NCI-H526 treated with DMSO at 0.1 percent for 48 hours (cell line): Measurements from ENCODE around the gene CEP128.
A peak's percentile ranks its signal among the peaks of the same experiment; 100 is the strongest.
"Not testable (repeated sequence)": the region's sequence is repeated elsewhere in the genome, so short reads cannot be mapped to it uniquely, and the experiment has no call there.

Experiments
- DNase-seq: peaks from one replicate; lab custom pipeline; 2025; lab: John Stamatoyannopoulos, UW

CEP128 gene

DNA sequence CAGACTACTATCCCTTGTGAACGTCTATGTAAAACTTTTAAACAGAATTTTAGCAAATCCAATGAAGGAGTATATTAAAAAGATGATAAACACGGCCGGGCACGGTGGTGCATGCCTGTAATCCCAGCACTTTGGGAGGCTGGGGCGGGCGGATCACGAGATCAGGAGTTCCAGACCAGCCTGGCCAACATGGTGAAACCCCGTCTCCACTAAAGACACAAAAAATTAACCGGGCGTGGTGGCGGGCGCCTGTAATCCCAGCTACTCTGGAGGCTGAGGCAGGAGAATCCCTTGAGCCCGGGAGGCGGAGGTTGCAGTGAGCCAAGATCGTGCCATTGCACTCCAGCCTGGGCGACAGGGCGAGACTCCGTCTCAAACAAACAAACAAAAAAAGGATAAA lies 11.7 kb upstream of the CEP128 start:
- not testable (repeated sequence) for DNase-seq

DNA sequence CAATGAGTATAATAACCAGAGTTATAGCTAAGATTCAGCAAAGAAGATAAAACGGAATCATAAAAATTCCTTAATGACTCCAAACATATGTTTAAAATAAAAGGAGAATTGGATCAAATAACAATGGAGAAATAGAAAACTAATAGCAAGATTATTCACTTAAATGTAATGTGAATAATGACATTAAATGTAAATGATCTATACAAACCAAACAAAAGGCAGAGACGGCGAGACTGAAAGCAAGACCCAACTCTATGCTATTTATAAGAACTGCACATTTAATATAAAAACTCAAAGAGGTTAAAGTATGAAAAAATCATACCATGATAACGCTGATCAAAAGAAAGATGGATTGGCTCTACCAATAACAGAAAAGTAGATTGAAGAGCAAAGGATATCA lies 10.0 kb upstream of the CEP128 start:
- DNase-seq, result no peak

DNA sequence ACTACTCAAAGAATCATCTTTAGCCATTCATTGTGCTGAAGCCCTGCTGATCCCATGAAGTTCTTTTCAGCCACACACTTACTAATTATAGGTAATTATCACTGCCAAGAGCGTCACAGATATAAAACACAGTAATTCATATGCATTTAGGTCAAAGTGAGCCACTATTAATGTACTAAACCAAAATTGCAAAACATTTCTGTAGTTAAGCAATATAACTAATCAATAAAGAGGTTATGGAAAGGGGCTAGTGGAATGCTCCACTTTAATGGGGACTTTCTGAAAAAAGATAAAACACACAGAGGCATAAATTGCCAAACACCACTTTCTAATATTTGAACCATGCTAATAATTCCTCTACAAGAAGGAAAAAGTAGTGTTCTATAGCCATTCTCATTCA lies 6.8 kb upstream of the CEP128 start:
- no peak for DNase-seq

DNA sequence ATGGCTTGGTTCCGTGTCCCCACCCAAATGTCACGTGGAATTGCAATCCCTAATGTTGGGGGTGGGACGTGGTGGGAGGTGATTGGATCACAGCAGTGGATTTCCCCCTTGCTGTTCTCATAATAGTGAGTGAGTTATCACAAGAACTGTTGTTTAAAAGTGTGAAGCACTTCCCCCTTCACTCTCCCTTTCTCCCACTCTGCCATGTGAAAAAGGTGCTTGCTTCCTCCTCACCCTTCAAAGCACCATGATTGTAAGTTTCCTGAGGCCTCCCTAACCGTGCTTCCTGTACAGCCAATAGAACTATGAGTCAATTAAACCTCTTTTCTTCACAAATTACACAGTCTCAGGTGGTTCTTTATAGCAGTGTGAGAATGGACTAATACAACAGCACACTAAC lies 5.3 kb upstream of the CEP128 start:
- DNase-seq, result no peak

DNA sequence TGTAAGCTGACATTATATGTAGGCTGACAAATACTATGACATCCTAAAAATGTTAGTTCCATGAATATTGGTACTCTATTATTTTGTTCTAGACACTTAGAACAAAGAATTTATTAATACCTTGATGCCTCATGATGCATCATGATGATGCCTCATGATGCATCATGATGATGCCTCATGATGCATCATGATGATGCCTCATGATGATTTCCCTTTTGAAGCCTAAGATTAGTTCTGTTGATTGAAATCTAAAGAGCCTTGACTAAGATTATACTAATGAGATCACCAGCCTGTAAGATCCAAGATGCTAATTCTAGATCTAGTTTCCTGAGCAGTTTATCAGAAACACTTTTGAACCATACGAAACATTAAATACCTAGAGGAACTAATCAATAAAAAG lies 4.6 kb upstream of the CEP128 start:
- DNase-seq, result no peak

DNA sequence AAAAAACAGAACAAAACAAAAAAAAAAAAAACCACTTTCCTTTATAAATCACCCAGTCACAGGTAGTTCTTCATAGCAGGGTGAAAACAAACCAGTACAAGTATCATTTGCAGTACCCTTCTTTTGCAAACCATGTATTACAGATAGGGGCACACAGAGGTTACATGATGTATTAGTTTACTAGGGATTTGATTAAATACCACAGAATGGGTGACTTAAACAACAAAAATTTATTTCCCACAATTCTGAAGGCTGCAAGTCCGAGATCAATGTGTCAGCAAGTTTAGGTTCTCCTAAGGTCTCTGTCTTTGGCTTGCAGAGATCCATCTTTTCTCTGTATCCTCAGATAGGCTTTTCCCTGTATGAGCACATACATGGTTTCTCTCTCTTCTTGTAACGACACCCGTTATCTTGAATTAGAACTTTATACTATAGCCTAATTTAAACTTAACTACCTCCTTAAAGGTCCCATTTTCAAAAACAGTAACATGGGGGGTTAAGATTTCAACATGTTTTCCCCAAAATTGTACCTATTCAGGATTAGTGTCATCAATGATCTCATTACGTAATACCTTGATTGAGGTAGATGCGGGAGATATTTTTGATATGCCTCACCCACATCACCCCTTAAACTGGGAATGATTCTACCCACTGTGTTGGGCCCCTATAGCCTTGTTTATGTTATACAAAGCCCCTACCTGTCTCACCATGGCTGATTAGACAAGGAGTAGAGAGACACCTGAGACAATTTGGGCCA lies 3.5 kb upstream of the CEP128 start:
- DNase-seq, result no peak

DNA sequence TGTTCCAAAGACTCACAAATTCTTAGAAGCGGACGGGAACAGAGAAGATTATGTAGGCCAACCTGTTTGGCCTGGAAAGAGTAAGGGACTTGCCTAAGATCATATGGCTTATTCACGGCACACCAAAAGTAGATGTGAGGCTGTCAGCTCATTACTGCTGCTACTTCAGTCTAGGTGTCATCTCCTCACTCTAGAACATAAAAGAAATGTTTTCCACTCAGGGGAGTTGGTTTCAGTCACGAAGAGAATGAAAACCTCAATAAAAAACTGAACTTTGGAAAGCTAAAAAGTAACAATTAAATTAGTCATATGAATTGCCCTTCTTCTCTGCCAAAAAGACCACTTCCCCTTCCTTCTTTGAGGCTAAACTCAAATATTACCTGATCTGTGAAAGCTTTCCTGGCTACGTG lies 658 bp upstream of the CEP128 start:
- DNase-seq, result peak; percentile 4

DNA sequence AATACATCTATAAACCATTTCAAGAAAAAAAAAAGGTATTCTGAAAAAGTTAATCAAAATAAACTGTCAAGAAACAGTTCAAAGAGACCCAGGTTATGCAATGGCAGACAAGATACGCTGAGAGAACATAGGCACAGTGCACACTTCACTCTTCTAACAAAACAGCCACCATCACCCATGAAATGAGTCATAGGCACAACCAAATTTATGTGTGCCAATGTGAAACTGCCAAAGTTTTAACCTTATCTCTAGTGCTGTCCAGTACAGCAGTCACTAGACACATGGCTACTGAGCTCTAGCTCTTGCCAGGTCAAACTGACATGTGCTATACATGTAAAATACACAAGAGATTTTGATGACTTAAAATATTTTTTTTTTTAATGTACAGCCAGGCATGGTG lies 1.4 kb downstream of the CEP128 start:
- no peak for DNase-seq

DNA sequence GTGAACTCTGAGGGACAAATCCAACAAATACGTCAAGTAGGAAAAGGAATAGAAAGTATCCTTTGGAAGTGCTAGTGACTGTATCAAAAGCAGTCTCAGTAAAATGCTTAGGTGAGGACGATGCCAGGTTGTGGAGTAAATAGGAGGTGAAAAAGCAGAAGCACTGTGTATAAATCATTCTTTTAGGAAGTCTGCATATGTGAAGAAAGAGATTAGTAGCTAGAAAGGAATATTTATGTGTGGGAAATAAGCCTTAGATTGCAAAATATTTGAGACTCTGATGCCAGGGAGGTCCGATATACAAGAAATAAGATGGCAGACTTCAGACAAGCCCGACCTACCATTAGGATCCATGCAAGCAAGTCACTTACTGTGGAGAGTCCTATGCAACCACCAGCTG lies 7.9 kb downstream of the CEP128 start:
- DNase-seq, result no peak

DNA sequence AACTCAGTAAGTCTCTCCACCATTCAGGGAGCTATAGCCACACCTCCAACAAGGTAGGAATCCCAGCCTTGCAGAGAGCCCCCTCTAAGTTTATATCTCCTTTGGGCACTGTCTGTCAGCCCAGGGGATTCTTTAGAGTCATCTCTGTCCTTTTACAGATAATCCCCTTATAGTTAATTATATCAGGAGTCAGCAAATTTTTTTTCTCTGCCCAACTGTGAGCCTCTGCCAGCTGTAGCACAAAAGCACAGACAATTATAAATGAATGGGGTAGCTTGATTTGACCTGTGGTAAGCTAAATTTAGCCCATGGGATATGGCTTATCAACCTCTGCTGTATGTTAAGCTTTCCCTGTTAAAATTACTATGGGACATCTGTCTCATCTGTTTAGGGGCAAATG lies 8.3 kb downstream of the CEP128 start:
- DNase-seq, result no peak

DNA sequence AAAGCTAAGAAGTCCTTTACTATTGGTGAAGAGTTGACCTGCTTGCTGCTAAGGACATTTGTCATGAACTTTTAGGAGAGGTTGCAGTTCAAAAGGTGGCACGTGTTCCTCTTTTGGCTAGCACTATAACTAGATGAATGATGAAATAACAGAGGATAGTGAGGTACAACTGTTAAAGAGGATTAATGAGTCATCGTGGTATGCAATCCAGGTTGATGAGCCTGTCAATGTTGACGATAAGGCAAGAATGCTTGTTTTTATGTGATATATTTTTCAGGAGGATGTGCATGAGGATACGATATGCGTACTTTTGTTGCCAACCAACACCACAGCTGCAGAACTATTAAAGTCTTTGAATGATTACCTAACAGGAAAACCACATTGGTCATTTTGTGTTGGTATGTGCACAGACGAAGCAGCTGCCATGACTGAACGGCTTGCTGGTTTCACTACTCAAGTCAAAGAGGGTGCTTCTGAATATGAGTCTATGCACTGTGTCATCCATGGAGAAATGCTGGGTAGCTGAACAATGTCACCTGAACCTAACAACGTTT lies 10.6 kb downstream of the CEP128 start:
- no peak for DNase-seq

DNA sequence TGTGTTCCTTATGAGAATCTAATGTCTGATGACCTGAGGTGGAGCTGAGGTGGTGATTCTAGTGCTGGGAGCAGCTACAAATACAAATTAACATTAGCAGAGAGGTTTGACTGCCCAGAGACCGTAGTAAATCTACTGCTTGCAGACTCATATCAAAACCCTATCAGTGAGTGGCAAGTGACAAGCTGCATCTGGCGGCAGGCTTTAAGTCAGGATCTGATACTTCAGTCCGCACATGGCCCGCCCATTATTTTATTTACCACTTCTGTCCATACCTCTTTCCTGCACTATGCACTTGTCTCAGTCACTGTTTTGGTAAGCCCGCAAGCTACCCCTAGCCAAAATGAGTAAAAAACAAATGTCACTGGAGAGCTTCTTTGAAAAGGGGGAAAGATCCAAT lies 11.4 kb downstream of the CEP128 start:
- DNase-seq, result no peak

DNA sequence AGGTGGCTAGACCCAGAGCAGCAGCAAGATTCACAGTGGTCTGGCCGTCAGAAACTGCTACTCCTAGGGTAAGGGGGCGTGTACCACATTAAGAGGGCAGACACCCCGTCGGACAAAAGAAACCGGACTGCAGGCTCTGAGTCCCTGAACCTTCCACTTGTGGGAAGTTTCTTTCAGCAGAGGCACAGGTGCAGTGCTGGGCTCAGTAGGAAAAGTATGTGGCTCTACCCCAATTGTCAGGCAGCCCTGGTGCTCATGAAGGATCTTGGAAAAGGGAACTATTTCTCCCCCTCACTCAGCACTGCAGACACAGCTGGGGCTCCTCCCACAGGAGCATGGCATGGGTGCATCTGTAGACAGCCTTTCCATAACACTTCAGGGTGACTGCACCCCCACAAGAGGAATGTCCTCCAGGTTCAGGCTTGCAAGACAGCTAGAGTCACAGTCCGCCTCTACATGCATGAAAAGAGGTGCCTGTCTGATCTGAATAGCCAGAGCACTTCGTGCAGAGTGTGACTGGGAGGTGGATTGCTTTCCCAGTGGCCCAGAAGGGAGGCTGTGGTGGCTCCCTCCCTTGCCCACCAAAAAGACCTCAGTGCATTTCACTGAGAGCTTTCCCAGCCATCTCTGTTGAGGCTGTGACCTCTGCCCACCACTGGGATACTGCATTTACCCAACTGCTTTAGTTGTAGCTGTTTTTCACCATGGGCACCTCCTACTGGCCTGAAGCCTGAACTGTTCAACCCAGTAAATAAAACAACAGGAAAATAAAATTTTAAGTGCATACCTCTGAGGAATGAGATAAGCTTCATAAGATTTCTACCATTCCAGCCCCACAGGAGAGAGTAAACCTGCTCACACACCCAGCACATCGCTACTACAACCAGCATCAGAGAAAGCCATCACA lies 14.2 kb downstream of the CEP128 start:
- DNase-seq, result no peak

DNA sequence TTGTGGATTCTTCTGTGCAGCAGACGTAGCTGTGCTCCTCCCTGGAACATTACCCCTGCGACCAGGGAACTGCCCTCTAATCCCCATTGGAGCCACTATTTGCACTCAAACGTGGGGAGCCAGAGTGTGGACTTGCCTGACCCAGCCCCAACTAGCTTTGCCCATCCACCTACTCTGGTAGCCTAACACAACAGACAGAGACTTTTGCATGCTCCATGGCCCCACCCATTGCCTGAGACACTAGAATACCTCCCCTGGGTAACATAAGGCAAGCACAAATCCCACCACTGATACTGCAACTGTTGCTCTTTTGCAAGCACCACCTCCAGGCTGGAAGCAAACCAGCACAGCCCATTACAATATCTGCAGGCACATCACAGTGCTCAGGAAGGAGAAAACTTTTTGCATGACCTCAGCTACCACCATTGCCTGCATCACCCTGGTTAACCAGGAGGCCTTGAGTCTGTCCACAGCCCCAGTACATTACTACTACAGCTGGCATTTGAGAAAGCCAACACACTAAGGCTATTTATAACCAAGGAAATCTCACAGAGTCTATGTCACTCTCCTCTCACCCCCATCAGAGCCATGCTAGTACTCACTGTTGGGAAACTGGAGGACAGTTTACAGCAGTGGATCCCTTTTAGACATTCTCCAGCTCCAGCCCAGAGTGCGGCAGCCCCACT lies 15.0 kb downstream of the CEP128 start:
- no peak for DNase-seq

DNA sequence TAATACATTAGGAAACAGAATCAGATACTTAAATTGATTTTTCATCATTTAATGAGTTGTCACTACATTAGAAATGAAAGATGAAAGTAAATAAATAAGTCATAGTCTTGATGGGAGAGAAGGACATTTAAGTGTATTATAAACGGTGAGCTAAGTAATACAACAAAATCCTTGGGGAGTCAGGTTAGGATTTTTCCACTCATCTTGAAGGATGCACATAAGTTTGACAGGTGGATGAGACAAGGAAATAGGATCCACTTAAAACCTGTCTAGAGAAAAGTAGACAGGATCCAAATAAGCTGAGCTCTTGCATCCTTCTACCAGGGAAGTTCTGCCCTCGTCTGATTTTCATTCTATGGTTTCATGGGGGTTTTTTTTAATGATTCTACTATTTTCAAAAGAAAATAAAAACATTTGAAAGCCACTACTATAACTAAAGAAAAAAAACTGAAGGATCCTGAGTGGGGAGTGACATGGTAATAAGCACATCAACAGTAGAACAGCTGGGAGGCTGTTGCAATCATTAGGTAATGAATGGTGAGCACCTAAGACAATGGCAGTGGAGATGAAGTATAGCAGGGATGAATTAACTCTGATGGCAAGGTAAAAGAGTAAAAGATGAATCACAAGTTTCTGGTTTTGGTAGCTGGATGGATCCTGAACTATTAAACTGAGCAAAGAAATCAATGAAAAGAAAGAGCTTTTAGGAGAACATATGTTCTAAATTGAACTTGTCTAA lies 17.0 kb downstream of the CEP128 start:
- no peak for DNase-seq

DNA sequence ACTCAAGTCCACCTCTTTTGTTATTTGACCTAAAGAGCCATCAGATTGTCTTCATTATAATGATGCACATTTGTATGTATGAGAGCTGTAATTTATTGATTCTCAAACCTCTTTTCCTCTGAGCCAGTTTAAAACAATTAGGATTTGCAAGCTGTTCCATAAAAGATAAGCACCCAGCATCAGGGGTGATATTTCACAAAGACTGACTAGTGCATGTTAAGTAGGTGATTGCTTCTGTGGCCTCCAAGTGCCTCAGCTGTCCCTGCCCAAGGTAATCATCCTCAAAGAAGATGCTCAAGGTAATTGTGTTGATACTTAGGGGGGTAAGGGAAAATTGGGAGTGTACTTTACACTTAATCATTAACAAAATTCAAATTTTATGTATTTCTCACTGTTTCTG lies 18.2 kb downstream of the CEP128 start:
- DNase-seq, result no peak

DNA sequence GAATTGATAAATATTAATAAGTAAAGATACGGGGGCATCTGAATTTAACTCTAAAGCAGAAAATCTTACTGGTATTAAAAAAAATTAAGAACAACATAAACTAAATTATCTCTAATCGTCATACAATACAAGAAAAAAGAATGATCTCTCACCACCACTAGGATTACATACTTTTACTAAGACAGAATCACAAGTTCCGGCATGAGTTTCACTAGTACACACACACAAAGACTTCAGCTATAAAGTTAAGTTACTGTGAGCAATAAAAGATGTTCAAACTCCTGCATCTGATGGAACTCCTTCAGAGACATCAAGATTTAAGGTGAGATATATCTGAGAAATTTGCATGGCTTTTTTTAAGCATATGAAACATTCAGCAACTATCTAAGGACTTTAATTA lies 21.9 kb downstream of the CEP128 start:
- no peak for DNase-seq

DNA sequence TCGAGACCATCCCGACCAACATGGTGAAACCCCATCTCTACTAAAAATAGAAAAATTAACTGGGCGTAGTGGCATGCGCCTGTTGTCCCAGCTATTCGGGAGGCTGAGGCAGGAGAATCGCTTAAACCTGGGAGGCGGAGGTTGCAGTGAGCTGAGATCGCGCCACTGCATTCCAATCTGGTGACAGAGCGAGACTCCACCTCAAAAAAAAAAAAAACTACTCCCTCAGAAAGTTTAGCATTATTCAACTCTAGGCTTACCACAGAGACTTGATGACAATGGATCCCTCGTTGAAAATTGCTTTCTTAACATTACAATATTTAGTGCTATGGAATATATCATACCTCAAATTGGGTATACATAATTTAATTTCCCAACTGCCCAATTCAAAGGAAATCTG lies 29.5 kb downstream of the CEP128 start:
- DNase-seq, result not testable (repeated sequence)

DNA sequence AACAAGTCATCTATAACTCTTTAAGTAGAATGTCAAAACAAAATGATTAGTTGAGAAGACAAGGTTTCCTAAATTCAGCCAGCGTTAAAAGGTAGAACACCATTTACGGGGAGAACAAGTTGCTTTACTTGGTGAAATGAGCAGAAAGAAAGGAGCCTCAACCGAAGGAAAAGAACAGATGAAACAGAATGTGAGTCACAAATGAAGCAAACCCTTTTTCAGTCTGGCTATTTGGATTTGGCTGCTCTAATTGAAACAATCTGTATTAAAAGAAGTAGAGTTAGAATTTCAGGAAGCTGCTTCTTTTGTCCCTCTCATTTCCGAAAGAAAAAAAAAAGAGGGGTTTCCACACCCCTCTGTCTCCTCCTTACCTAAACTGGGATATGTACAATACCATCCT lies 34.6 kb downstream of the CEP128 start:
- no peak for DNase-seq

DNA sequence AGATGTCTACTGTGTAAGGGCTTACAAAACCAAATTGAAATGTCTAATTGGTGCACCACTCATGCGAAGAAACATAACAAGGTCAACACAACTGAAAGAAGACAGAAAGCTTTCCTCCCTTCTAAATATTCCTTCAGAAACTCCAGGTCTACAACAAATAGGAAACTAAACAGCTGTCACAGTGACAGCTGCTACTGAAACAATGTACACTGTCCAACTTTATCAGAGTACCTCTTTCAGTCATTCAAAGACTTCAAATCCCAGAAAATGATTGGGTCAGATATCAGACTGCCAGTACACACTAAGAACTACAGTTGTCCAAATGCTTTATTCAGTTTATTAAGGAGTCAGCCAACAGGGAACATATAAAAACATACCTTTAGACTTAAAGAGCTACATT lies 35.2 kb downstream of the CEP128 start:
- DNase-seq, result no peak

DNA sequence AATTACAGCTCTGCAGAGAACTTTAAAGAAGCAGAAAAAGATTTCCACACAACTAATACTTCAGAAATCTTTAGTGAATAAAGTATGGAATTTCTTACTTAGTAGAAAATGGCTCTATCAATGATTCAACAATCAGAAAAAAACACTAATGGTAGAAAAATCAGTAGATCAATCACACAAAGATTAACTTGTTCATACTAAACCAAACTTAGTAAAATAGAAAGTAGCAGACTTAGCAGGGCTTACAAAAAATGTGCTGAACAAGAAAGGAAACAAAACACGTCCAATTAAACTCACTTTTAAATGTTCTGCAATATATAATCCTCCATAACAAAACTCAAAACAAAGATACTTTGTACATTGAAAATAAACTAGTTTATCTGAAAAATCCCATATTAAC lies 38.9 kb downstream of the CEP128 start:
- no peak for DNase-seq

DNA sequence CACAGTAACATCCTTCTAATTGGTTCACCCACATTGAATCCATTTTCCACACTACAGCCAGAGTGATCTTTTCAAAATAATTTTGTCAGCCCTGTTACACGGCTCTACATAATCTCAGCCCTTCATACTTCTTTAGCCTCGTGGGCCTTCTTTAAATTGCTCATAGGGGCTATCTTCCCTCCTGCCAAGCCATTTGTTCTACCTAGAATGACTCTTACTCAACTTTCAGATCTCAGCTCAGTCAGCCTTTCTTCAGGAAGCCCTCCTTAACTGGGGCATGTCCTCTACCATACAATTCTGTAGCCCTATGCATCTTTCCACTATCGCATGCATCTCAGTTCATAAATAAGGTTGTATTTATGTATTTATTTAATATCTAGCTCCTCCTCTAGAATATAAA lies 39.7 kb downstream of the CEP128 start:
- DNase-seq, result no peak
